ENCODE data around the gene ANKRD6.
"Not testable (repeated sequence)": the region's sequence is repeated elsewhere in the genome, so short reads cannot be mapped to it uniquely, and the experiment has no call there.

Gene ANKRD6

DNA sequence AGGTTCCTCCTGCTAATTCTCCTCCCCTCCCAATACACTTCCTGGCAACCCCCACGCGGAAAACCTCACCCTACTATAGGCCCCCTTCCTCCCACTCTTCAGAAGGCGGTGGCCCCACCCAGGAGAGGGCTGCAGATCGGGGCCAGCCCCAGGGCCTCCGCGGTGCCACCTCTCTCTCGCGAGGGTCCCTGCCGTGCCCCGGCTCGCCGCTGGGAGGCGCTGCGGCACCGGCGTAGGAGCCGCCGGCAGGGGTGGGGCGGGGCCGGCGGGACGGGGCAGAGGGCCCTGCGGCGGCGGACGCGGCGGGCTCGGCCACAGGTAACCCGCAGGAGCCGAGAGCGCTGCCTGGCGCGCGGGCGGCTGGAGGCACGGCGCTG lies at the start of gene ANKRD6:
Gene ANKRD6 (plus strand): TSS at position 278 of the 377 bp plus-strand sequence. CDS start 133,825 bp downstream, outside the sequence.
- DNase-seq = no peak

DNA sequence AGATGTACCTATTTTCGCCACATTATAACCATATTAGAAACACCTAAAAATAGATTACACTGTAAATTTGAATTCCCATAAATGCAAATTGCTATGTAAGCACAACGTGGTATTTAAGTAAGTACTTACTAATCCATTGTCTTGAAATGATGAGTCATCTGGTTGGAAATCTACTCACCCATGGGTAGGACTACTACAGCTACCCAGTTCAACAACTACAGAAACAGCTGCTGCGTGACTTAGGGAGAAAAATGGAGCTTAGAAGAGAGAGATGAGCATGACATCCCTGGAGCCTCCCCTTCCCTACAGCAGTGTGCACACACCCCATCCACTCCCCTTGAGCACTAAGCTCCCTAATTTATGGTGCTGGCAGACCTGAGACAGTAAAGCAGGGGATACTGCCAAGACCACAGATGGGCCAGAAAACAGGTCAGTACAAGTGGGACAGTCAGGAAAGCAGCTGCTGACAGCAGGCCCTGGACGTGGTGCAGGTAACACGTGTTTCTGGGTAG lies 47.7 kb upstream of the ANKRD6 start:
- DNase-seq = no peak

DNA sequence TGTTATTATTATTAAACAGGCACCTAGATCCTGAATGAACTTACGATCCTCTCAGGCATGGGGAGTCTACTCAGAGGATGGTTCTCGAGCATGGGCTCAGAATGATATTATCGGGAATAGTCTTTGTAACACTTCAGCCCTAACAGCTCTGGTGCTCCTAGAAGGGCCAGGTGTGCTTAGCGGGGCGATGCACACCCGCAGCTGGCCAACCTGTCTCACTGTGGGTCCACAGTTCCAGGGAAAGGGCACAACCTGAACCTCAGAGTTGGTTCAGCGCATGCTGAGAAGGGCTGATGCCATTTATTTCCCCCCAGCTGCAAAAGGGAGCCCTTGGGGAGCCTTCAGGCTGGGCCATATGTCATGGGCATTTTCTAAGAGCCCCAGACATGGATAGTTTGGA lies 47.1 kb upstream of the ANKRD6 start:
- DNase-seq = no peak

DNA sequence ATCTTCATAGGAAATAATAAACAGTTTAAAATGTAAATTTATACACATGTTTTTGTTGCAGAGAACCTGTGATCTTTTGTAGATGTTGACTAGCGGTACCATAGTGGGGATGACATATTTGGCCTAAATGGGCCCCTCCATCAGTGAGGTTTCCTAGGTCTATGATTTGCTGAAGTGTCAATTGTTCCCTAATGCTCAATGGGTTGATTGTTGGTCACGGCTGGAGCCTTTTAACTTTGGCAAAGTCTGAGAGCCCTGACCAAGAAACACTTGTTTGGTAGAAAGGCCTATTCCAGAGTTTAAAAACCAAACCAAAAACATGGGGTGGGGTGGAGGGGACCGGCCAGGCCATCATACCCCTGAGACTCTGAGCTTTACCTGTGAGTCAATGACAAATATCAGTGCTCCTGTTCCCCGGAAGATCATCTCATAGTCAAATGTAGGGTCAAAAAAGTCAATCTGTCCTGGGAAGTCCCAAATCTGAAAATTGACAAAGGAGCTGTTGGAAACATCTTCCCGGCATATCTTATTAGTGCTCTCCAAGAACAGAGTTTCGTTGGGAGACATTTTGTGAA lies 45.9 kb upstream of the ANKRD6 start:
- DNase-seq = no peak

DNA sequence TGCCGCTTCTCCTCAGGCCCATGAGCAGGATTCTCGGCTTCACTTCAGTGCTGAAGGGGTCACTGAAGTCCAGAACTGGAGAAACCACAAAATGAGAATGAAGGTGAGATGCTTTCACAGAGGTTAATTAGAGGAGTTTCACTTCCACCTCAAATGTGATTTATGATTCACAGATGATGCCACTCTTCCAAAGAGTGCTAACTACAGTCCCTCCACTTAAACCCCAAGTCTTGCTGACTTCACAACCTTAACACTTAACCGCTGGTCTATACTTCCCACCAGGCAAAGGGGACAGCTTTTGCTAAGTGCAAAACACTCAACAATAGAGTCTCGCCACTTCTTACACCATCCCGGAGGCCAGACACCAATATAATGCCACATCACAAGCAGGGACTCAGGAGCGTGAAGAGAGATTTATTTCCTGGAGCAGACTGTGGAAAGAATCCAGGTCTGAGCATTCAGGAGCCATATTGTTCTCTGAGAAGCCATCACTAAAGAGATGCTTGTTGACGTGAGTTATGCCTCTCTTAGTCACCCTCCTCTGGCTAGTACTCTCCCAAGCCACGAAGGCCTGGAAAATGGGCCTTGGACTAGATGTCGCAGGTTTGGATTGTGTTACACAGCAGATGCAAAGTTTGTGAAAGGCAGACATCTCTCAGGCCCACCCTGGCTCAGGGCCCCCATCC lies 45.3 kb upstream of the ANKRD6 start:
- peak; percentile 29 for DNase-seq

DNA sequence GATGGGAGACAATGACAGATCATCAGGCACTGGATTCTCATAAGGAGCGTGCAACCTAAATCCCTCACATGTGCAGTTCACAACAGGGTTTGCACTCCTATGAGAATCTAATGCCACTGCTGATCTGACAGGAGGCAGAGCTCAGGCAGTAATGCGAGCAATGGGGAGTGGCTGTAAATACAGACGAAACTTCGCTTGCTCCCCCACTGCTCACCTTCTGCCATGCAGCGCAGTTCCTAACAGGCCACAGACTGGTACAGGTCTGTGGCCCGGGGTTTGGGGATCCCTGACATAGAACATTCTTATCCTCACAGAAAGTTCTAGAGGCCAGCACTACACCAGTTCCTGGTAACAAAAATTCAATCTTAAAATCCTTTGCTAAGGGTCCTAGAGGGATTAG lies 44.1 kb upstream of the ANKRD6 start:
- DNase-seq = no peak

DNA sequence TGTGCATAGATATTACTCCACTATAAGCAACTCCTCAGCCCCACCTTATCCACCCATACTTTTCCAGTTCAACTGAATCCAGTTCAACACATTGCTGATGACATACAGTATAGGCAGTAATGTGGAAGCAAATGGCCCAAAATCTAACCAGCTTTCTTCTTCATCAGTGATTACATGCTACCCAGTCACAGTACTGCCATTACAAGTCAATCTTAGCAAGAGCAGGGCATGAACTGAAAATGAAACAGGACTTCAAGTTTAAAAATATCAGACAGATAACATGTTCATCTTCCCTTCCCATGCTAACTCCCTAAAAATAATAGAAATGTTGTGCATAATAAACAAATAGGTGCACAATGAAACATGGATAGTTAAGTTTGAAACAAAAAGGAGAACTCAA lies 40.1 kb upstream of the ANKRD6 start:
- no peak for DNase-seq

DNA sequence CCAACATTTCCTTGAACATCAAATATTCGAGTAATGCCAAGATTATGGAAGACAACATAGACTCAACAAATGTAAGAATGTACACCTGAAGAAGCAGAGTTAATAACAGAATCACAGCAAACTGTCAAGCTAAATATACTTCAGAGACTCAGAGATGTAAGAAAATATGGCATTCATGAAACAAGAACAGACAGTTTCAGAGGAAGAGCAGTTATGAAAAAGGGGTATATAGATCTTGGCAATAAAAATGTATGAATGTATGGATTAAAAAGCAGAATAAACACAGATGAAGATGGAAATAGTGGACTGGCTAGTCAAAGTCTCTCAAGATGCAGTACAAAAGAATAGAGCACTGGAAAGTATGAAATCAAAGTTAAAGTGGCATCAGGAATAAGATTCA lies 39.3 kb upstream of the ANKRD6 start:
- no peak for DNase-seq

DNA sequence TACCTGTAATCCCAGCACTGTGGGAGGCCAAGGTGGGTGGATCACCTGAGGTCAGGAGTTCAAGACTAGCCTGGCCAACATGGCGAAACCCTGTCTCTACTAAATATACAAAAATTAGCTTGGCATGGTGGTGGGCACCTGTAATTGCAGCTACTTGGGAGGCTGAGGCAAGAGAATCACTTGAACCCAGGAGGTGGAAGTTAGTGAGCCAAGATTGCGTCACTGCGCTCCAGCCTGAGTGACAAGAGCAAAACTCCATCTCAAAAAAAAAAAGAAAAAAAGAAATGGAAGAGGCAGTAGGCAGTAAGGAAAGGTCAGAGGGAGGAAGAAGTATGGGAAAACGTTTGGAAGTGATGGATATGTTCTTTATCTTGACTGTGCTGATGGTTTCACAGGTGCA lies 35.1 kb upstream of the ANKRD6 start:
- DNase-seq = not testable (repeated sequence)

DNA sequence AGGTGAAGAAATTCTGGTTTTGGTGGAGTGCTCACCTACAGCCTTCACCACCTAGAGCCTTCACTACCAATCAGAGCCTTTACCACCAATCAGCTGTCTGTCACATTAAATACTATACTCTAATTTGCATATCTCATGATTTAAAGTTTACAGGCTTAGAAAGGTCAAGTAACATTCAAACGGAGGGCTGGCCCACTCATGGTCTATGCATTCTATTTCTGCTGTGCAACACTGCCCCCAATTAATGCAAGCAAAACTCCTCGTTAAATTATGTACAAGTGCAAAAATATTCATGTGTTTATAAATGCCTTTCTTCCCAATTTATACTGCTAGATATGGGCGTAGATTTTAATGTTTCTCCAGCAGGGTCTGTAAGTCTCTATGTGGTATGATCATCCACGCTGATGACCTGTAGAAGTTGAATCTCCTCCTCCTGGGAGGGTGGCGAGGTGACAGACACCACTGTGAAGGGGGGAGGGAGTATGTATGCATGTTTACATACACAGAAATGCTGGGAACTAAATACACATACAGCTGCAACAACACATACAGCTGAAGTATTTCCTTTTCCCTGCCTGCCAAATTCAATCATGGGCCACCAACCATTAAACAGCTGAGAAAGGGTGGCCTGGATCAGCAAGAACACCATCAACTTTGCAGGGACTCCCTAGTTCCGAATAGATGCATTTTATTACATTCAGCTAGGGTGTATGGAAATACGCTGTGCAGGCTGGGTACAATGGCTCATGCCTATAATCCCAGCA lies 34.0 kb upstream of the ANKRD6 start:
- no peak for DNase-seq

DNA sequence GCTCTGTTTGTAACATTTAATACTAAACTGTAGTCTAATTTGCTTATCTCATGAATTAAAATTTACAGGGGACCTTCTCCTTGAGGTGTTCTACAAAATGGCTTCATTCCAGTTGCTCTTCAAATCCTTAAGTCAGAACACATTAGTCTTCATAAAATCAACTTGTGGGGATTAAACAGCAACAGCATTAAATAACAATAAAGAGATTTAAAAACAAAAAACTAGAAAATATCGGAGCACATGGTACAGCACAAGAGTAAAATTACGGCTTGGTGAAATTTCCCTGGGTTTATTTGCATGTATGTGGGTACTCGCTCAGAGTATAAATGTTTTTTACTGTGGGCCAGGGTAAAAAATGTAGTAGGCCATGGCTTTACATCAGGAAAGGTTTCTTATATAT lies 32.9 kb upstream of the ANKRD6 start:
- no peak for DNase-seq

DNA sequence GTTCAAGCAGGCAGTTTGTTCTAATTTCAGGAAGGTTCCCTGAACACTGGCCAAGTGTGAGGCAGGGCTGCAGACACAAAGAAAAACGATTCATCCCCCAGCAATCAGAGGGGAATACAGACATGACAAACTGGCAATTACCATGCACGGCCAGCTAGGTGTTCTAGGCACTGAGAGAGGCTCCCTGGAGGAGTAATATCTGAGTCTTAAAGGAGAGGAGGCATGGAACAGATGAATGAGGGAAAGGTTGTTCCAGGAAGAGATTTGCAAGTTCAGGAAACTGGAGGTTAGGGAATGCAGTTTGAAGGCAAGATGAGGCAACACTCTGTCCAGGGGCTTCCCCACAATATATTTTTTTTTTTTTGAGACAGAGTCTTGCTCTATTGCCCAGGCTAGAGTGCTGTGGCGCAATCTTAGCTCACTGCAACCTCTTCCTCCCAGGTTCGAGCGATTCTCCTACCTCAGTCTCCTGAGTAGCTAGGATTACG lies 32.0 kb upstream of the ANKRD6 start:
- DNase-seq = no peak

DNA sequence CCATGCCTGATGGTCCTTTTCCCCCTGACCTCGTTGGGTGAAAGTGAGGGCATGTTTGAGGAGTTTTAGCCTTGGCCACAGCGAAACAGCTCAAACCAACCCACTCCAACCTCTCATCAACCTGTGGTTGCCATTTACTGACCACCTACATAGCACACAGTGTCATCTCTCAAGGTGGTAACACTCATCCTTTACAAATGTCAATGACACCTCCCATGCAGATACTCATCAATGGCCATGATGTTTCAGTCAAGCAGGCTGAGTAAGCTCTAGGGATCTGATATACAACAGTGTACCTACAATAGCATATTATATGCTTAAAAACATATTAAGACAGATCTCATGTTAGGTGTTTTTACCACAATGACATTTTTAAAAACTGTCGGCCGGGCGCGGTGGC lies 30.2 kb upstream of the ANKRD6 start:
- DNase-seq = no peak

DNA sequence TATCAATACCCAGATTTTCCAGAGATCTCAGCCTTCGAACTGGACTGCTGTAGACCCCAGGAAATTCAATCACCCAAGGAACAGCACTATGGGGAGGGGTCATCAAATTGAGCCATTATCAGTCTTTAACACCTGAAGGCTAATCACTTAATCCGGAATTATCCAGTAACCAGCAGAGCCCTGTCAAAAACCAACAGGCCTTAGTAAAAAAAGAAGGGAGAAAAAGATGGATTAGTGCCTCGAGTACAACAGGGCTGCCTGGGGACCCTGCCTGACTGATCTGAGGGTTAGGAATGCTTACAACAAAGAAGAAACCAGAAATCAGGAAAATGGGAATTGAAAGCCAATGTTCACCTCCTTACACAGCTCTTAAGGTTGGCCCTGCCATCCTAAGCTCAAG lies 28.4 kb upstream of the ANKRD6 start:
- no peak for DNase-seq

DNA sequence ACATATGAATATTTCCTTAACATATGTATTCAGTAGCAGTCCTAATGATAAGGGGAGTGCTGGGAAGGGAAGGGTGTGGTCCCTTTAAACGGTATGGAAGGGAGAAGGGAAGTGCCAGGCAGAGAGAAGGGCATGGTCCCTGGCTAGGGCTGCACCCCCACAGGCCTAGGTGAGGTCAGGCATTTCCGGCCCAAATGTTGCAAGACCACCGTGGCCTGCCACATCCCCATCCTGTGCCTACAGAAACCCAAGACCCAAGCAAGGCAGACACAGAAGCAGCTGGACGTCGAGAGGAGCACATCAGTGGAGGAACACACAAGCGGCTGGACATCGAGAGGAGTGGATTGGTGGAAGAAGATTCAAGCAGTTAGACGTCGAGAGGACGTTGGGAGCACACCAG lies 26.8 kb upstream of the ANKRD6 start:
- DNase-seq = no peak

DNA sequence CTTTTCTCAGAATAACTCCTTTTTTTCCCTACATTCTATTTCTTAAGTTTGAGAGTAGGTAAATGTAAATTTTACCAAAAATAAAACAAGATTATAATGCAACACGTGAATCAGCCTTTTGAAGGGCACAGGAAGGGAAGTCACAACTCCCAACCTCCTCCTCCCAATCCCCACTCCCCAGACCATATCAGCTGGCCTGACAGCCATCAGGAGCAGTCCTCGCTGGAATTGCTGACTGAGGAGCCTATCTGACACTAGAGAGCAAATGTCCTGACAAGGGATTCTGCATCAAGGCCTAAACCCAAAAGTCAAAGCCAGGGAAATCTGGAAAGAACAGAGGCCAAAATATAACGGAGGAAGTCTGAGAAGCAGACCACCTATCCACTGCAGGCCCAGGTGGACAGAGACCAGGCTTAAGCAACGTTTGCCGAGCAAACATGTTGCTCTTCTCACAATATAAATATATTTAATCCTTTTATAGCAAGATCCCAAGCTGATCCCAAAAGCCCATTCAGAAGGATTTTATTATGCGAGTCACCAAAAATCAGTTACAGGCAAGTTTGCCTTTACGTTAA lies 23.4 kb upstream of the ANKRD6 start:
- DNase-seq = no peak

DNA sequence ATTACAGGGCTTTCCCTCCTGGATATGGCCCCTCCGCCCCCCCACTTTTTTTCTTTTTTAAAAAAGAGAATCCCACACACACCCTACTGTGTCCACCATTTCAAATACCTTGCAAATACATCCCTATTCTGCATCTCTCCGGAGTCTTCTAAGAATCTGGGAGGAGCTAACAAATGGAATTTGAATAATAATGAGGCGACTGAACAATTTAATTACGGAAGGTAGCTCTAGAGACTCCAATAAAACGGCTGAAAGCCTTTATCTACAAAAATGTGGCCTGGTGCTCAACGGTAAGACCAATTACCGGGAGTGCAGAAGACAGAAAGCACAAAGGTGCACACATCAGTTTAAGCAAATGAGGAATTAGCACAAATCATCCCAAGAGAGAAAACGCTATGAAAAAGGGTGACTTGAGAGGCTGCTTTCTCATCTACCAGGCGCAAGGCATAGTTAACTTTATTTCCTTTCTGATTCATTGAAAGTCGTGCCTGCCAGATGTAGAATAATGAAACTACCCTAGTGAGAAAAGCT lies 22.7 kb upstream of the ANKRD6 start:
- no peak for DNase-seq

DNA sequence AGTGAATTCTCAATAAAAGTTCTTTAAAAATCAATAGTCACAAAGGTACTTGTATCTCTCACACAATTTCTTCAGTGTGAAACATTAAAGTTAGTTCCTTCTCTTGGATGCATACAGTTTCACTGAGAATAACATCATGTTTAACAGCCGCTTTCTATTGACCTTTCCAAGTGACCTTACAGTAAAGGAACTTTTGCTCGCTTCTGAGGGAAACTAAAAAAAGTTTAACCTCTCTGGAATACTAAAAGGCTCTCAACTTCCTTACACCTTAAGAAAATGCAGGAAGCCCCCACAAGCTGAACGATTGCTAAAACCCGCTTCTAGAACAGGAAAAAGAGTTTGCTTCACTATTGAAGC lies 22.2 kb upstream of the ANKRD6 start:
- no peak for DNase-seq

DNA sequence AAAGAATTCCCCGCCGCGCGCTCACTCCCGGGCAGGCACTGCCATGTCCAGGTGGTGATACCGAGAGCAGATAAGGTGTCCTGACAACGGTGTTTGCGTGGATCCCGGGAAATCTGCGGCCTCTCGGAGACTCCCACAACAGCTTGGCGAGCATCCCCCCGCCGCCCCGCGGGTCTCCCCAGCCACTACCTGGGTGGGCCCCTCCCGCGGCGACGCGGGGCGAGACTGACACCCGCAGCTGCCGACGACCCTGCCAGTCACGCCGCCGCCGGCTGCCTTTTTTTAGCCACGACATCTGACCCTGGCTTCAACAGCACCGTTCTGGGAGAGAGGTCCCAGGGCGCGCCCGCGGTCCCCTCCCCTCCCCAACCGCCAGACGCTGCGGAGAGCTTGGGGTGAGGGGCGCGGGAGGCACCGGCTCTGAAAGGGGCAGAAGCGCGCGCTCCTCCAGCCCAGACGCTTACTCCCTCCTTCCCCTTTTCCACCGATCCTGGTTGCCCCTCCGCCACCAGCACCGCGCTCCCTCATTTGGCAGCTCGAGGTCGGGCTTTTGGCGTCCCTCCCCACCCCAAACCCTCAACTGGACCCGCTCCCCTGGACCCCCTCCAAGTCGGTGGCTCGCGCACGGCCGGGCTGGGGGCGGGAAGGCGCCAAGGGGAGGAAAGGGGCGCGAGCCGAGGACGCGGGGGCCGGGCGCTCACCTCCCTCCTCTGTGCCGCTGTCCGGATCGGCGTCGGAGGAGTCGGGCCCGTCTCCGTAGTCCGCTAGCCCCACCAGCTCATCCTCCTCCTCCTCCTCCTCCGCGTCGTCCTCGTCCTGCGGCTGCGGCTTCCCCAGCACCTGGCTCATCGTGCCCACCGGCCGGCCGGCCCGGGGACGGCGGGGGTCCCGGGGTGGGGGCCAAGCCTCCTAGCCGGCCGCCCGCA lies 21.5 kb upstream of the ANKRD6 start:
- no peak for DNase-seq

DNA sequence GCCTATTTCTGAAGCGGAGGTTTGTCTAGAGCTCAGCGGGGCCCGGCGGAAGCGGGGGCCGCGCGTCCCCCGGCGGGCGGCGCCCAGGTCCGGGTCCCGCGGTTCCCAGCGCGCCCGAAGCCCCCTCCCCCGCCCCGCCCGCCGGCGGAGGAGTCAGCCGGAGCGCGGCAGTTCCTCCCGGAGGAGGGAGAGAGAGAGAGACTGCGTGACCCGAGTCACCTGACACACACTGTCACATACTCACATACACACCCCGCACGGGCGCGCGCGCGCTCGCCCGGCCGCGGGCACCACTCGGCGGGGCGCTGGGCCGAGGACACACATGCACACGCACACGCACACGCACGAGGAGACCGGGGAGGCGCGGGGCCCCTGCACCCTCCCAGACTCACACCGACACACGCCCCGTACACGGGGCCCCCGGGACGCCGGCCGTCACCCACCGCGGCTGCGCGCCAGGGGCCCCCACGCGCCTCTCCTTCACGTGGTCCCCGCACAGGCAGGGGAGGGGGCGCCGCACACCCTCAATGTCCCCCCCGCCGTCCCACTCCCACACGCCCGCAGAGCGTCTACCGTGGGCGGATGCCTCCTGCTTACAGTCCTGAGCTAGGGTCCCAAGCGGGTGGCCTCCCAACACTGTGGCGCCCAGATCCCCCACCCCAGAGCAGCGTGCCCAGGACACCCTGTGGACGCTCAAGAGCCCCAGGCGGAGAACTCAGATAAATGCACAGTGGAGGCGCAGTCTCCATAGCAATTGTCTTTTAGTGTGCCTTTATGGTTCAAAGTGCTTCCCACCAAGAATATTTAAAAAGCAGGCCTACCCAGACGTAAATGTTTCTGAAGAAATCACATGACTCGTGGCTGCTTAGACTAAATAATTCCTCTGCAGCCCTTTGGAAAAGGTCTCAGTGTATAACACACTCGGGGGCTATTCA lies 20.6 kb upstream of the ANKRD6 start, which contains the start of gene RRAGD:
Gene RRAGD (minus strand): TSS at position 203 of the 935 bp plus-strand sequence. CDS start 280 bp downstream, outside the sequence.
- DNase-seq = no peak

DNA sequence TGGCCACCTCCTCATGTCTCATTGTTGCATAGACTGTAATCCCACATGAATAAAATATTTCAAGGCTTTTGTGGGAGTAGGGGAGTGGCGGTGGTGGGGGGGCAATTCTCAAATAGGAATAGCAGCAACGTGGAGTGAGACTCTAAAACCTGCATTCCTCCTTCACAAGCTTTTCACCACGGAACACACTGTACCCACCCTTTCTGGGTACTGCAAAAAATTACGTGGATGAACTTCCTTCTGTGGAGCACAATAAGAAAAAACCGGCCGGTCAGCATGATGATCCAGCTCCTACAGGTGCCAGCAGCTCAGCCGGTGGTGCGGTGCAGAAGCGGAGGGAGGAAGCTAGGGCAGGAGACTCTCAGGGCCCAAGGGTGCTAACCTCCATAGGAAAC lies 19.9 kb upstream of the ANKRD6 start:
- no peak for DNase-seq

All from NCI-H187 treated with DMSO at 0.1 percent for 48 hours (cell line).